Fibroblast of peridontal ligament (primary cell): ENCODE data around the gene SDCBP2.

Source experiments
- DNase-seq: peaks from one replicate; pipeline ENCODE4 v3.0.0-alpha.2; 2010; ENCODE audit errors: extremely low read depth

Gene SDCBP2

DNA sequence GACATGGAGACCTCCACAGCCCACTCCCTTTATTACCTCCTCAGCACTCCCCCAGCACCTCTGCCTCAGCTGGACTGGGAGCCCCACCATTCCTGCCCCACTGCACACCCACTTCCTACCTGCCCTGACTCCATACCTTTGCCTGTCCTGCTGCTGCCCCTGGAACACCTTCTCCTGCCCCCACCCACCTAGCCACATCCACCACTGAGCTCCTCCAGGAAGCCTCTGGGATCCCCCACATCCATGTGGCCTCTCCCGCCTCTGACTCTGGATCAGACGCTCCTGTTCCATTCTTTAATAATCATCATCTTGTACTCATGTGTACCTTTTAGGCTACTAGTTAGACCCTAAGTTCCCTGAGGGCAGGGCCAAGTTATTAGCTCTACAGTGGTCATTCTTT is 2.2 kb upstream of the SDCBP2 start:
- DNase-seq = no peak

DNA sequence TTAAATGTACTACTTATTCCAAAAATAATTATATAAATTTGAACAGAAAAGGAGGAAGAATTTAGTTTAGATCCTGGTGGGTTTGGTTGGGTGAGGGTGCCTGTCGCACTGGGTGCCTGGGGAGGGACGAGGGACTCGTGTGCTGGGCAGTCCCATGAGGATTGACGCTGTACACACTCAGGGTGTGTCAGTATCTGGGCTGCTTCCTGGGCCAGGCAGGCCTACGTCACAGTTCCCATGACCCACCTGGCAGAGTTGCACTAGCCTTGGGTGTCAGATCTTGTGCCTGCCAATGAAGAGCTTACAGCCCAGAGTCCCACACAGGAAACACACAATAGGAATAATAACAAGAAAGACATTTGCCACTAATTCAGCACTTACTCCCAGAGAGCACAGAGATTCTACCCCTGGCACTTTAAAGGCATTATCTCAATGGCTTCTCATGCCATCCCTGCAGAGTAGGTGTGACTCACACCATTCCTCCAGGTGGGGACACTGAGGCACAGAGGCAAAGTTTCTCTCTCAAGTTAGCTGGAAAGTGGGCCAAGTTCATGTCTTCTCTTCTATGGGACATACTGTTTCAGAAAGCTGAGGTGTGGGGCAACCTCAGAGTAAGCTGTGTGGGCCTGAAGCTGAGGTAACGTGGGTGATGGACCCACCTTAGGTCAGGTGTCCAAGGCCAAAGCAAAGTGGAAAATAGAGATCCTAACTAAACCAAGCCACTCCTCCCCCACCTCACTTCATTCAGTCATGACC is 1.3 kb upstream of the SDCBP2 start:
- DNase-seq = no peak

DNA sequence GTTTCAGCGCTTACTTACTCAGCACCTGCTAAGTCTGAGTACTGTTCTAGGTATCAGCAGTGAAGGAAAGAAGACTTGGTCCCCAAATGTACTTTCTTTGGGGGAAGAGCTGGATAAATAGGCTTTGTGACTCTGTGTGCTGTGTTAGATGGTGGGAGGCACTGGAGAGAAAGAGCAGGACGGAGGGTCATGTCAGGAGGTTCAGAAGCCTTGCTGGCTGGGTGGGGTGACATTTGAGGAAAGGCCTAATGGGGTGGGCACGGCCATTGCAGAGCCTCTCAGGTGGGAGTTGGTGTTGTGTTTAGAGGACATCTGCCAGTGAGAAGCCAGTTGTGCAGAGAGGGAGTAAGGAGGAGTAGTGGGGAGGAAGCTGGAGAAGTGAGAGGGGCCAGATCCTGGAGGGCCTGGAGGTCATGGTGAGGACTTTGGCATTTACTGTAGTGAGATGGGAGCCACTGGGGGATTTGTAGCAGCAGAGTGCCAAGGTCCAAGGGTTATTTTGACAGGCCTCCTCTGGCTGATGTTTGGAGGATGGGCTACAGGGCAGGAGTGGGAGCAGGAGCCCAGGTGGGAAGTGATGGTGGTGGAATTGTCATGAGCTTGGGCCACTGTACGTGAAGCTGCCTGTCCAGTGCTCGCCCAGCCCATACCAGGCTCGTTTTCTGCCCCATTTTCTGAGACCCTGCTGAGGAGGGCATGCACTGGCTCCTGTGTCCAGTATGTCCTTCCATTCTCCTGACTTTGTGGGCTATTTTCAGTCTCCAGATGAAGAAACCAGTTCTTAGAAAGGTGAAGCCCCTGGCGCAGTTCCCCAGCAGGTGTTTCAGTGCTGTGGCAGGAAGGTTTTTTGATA is 886 bp downstream of the SDCBP2 start:
- DNase-seq = no peak

DNA sequence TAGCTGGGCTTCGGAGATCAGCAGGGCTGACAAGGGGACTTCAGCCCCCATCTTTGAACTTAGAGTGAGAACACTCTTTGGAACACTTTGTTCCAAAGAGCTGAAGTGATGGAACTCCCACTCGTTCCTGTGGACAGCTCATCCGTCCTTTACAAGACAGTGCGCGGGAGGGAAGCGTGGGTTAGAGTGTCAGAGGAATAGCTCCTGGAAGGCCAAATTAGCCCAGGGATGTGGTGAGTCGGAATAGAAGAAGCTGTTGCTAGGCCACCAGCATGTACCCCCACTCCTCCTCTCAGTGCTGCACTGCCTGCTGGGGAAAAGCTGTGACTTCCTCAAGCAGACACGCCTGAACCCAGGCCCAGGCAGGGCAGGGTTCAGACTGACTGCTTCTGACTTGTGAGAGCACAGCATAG is 1.7 kb downstream of the SDCBP2 start:
- DNase-seq = peak; percentile 34

DNA sequence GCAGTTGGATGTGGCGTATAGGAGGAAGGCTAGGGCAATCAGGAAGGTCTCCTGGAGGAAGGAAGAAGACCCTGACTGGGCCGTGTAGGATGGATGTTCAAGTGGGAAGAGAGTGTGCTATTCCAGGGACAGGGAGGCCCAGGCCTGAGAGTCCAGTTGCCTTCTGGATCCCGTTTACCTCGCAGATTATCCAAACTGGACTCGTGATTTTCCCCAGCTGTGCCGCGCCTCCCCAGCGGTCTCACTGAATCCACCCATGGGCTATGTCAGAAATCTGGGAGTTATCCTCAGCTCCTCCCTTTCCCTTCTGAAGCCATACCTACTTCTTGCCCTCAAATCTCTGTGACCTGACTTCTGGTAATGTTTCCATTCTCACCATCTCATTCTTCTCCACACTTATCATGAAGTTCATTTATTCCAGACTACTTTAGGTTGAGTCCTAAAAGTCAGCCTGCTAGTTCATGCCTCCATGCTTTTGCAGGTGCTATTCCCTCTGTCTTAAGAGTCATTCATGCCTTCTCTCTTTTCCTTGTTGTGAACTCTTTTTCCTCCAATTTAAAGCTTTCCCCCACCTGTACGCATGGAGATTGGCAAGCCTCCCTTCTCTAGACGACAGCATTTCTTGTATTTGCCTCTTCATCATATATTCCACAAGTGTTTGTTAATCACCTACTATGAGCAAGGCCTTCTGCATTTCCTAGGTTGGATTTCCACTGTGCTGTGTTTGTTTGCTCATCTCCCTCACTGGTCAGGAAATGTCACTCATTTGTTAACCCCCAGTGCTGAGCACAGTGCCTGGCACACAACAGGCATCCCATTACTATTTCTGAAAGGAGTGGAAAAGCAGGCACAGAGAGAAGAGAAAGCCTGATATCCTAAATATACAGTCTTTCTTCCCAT is 2.7 kb downstream of the SDCBP2 start:
- peak; percentile 71 for DNase-seq

DNA sequence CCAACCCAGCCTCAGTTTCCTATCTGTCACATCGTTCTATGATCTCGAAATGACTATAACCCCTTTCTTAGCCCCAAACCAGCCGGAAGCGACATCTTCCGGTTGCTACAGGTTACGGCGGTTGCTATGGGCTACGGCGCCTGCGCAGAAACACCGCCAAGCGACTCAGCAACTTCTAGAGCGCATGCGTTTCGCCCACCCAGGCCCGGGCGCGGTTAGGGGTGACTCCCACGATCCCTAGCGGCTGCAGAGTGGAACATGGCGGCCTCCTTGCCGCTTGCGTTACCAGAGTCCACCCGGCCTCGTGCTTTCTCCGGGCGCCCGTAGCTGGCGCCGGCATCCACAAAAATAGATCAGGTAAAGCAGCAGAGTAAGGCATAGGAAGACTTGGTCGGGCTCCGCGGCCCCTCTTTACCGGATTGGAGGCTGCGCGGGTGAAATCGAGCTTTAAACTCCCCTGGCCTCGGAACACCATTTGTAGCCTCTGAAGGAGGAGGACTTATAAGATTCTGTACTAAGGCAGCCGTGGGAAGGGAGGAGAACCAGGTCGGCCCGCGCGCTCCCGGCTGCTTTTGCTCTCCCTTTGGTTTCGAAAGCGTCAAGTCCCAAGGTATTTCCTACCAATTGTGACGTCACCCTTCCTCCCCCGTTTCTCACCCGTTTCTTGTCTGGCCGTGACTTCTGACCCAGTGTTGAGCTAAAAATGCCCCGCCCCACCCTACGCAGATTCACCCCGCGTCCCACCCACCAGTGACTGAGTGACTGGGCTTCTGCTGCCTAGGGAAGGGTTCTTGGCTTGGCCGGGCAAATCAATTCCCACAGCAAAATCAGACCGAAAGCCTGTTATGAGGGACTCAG is 3.5 kb downstream of the SDCBP2 start:
- peak; percentile 96 for DNase-seq

DNA sequence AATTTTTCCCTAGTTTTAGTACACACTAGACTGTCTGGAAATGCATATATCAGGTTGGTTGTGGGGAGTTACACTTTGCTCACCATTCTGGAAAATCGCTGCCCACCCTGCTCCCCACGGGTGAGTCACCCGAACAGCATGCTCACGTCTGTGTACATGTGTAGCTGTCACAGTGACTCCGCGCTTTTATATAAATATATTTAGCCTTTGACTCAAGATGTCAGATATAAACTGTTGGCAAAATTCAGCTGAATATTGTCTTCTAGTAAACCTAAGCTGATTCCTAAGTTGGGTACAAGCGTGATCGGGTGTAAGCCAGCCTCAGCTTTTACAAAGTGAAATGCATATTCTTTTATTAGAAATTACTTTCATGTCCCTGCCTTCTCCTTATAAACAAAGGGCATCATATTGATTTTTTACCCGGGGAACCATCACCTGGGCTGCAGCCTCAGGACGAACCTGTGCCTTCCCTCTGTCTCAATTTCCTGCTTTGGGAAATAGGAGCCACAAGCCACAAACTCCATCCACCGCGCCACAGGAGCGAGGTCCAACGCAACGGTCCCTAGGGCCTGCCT is 4.3 kb downstream of the SDCBP2 start:
- DNase-seq = peak; percentile 70

DNA sequence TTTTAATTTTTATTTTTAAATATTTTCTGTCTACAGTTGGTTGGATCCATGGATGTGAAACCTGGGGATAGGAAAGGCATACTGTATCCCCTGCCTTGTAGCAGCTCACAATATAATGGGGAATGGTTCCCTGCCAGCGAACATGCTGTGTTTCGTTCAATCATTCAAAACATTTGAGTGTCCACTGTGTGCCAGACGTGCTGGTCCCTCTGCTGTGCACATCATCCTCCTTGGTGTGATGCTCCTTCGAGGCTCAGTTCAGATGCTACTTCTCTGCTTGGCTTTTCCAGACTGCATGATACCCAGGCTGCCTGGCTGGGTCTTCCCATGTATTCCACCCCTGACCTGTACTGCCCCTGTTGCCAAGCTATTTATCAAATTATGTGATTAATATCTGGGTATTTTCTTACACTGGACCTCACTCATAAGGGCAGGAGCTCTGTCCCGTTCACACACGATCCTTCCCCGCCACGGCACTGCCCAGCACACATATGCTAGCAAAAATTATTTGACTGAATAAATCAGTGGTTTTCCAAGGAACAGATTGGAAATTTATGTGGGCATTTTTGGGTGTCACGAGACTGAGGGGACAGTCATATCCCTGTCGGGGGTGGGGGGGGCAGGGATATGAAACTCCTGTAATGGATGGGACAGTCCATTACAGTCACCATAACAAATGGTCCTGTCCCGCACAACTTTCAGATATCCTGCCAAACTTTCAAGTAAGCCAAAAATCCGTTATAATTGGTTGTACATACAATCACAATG is 4.9 kb downstream of the SDCBP2 start:
- DNase-seq = no peak

DNA sequence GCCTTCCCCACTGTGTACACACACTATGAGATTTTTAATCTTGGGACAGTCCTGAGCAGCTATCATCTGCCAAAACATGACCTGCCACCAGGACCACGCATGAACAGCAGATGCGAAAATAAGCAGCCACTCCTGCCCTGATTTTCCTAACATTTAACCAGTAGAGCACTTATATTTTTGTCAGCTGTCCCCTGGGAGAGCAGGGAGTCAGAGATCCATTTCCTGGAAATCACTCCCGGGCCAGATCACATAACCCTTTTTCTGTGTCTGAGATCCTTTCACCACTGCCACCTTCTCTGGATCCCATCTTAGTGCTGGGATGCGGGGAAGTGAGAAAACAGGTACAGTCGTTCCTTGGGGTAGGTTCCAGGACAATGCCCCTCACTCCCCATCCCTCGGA is 5.7 kb downstream of the SDCBP2 start:
- peak; percentile 33 for DNase-seq

DNA sequence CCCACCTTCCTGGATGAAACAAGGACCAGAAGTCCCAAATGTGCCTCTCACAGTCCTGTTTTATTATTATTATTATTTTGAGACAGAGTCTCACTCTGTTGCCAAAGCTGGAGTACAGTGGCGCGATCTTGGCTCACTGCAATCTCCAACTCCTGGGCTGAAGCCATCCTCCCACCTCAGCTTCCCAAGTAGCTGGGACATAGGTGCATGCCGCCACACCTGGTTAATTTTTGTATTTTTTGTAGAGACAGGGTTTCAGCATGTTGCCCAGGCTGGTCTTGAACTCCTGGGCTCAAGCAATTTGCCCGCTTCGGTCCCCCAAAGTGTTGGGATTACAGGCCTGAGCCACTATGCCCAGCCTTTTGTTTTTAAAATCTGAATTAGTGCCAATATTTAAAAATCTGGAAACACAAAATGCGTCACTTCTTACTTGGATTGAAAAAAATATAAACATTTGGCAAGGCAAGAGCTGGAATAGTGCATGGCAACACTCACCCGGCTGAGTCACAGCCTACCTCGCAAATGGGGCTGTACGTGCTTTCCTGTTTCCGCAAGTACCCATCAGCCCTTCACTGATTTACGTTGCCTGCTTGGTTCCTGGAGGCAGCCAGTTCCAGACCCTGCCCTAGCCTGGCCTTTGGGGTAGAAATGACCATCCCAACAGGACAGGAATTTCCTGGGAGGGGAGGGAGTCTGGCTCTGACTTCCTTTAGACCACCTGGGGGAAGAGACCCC is 6.3 kb downstream of the SDCBP2 start:
- DNase-seq = peak; percentile 95

DNA sequence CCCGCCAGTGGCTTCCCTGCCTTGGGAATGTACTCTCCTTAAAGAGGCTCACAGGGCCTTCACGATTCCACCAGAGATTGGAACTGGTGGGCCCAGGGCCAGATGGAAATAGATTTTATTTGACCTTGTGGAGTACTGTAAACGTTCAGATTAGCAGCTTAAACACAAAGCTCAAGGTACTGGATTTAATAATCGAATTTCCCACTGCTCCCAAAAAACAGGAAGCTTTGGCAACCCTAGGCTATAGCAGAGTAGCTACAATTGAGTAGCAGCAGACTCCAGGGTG is 7.3 kb downstream of the SDCBP2 start:
- no peak for DNase-seq

DNA sequence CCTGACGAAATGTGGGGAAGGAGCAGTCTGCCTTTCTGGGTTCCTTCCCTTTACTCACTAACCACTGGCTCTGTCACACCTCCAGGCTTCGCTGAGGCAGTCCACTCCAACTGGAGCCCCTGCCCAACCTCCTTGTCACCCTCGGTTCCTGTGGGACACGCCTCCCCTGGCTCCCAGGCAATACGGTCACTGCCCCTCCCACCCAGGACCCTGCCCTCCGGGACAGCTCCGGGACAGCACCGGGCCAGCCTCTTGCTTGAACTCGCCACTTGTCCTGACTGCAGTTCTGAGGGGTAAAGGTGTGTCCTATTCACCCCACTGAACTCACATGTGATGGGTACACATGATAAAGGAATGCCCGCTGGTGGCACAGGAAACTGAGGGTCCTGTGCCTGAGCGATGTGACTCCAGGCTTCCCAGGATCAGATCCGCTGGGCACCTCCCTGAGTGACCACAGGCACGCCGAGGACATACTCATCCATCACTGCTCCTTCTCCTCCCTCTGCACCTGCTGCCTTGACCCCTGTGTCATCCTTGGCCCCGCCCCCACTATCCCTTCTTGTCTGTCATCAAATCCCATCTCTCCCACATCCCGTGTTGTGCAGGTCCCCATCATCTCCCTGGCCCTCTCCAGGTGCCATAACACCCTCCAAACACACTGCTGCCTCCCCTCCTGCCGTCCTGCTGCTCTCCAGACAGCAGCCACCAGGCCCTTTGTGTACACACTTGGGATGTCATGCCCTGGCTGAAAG is 7.9 kb downstream of the SDCBP2 start:
- no peak for DNase-seq

DNA sequence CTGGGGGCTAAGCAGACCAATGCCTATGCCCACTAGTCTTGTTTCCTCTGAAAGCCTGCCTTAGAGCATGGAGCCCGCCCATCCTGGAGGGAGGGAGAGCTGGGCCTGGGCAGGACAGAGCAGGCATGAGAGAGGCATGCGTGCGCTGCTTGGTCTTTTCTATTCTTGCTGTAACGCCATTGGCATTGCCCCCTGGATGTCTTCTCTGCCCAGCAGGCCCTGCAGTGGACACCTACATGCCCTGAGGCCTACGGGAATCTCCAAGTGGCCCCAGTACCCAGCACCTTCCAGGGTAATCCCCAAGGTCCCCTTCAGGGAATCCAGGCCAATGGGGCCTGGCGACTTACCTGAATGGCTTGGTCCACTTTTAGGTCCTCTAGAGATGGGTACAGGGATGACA is 8.9 kb downstream of the SDCBP2 start:
- DNase-seq = no peak

DNA sequence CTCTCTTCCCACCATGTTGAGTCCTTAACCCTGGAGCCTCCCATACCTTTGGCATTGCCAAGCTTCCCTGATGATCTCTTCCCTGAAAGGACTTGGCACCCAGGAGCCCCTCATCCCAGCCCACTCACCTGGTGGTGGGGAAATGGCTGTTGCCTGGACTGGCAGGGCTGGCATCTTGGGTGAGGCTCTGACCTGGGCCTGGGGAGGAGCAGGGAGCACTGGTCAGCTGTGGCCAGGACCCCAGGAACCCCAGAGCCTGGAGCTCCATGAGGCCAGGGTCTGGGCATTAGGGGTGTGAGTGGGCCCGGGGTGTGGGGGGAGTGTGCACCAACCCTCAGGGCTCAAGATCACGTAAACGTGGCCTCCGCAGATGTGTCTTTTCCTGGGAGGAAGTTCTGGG is 9.5 kb downstream of the SDCBP2 start:
- DNase-seq = no peak

DNA sequence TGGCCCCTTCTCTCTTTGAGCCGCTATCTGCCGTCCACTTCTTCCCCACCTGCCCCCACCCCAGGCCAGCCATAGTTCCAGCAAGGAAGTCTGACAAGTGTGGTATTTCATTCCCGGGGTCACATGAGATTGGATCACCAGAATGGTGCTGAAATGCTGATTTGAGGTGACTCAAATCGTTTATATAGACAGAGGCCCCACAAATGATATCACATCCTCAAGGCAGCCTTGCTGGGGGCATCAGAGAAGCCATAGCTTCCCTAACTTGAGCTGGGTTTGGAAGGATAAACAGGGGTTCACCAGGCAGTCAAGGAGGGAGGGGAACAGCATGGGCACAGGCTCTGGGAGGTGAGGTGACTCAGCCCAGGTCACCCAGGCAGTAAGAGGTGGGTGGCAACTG is 9.9 kb downstream of the SDCBP2 start:
- DNase-seq = no peak

DNA sequence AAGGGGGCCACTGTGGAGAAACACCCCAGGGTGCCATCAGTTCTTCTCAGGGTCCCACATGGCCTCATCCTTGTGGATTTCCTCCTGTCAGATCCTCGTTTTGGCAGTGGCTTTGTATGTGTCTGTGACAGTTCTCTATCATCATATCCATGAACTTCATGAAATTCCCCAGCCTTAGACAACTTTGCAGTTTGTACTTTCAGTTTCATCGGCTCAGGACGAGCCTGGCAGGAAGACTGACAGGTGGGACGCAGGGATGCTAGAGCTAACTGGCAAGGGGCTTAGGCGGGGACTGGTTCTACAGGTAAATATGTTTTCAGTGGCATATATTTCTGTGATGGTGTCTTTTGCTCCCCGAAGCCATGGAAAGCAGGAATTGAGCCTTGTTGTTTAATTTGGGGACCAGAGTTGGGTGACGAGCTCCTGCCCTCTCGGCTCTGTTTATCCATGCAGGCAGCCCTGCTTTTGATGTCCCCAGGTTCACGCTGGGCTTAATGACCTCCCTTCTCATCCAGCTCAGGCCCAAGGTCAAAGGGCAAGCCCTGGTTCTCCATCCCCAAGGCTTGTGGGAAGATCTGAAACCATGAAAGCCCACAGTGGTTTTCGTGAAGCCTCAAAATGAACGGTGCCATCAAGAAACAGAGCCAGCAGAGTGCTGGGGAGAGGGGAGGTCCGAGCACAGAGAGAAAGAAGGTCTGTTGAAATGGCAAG is 11.2 kb downstream of the SDCBP2 start:
- no peak for DNase-seq

DNA sequence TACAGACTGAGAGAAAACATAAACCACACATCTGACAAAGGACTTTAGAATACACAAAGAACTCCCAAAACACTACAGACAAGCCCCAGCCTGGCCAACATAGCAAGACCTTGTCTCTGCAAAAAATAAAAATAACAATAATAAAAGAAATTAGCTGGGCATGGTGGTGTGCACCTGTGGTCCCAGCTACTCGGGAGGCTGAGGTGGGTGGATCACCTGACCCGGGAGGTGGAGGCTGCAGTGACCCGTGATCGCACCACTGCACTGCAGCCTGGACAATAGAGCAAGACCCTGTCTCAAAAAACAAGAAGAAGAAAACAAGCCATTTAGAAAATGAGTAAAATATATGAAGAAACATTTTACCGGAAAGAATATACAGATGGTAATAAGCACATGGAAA is 13.1 kb downstream of the SDCBP2 start:
- no peak for DNase-seq

DNA sequence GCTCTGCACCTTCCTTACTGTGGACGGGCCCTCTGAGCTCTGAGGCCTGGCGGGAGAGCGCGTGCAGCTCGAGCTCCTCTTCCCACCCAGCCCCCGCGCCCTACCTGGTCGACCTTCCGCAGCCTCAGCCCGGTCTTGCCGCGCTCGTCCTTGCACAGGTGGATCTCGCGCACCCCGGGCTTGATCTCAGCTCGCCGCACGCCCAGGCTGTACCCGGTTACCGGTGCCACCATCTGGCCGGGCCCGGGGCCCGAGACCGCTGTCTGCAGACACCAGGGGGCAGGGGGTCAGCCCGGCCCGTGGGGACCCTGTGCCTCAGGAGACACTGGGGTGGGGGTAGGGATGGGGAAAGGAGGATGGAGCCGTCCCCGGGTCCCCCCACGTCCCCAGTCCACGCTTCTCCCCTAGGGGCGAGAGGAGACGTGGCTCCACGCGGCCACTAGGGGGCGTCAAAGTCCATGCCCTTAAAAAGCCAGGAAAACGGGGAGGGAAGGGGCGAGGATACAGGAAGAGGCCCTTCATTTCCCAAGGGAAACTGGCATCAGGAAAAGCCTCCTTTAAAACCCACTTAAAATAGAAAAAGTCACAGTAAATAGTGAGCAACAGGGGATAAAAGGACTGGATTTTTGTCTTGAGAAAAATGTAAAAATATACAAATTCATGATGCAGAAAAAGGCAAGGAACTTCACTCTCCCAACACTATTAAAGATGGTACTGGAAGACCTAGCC is 15.5 kb downstream of the SDCBP2 start:
- peak; percentile 82 for DNase-seq
